GM21447 (cell line): ENCODE data around the gene FHIP1B.
A peak's percentile ranks its signal among the peaks of the same experiment; 100 is the strongest.

Source experiments
- ATAC-seq: cut with Tn5 transposase; IDR thresholded peaks from one replicate; pipeline ENCODE4 v1.9.1; 2021; ENCODE audit not compliant: unreplicated experiment

Gene FHIP1B

DNA sequence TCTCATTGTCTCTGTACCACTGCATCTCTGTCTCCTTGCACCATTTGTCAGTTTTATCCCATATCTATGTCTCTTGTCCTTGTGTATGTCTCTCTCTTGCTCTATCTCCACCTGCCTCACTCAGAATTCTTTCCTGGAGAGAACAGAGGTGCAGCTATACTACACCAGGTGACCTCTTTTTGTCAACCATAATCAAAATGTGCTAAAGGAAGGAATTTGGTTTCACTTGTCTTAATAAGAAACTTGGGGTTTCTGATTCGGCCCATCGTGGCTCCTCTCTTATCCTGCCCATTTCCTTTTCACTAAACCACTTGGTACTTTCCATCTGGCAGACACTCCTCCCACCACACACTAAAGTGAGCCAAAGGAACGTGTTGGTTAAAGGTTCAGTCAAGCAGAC is 31.1 kb downstream of the FHIP1B start:
- peak; percentile 75 for ATAC-seq

DNA sequence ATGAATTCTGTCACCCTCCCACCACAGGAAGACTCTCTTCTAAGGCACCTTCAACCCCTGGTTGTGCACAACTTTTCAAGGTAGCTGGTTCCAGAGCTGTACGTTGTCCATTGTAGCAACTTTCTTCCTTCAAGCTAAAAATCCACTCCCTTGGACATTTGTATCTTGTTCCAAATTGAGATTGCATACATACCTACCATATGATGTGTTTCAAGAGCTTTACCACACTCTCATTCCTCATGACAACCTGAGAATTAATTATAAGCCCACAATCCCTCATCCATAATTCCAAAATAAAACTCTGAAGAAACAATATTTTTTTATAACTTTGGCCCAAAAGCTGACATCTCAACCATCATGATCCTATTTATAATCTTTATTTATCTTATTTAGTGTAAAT is 32.4 kb downstream of the FHIP1B start:
- ATAC-seq, result no peak

DNA sequence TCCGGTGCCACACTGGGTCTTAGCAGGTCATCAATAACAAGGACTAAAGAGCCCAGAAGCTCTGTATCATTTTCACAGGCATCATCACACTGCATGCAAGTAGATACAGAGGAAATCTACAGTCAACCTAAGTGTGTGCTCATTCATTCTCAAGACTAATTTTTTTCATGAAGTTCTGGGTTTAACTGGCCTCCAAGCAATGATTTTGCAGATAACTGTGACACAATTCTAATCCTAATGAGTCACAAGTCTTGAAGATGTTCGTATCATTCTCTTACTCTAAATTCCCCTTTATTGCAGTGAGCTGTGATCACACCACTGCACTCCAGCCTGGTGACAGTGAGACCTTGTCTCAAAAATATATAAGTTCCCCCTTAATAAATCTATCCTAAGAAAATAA is 33.0 kb downstream of the FHIP1B start:
- no peak for ATAC-seq

- ATAC-seq, result no peak
These were observed 33.5 kb downstream of the FHIP1B start for GRCh38 chr11:6200975-6201374.

DNA sequence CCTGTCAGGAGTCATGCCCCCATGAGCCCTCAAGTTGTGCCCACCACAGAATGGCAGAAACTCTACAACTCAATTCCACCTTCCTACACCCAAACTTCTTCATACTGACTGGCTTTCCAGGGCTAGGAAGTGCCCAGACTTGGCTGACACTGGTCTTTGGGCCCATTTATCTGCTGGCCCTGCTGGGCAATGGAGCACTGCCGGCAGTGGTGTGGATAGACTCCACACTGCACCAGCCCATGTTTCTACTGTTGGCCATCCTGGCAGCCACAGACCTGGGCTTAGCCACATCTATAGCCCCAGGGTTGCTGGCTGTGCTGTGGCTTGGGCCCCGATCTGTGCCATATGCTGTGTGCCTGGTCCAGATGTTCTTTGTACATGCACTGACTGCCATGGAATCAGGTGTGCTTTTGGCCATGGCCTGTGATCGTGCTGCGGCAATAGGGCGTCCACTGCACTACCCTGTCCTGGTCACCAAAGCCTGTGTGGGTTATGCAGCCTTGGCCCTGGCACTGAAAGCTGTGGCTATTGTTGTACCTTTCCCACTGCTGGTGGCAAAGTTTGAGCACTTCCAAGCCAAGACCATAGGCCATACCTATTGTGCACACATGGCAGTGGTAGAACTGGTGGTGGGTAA is 35.1 kb downstream of the FHIP1B start, which contains the start of gene OR52W1:
OR52W1 (plus strand) TSS at position 51 of the 637 bp plus-strand sequence; CDS start at position 51, 0 bp downstream.
- no peak for ATAC-seq

- ATAC-seq, result no peak
These were observed 36.8 kb downstream of the FHIP1B start for GRCh38 chr11:6197466-6198200.

DNA sequence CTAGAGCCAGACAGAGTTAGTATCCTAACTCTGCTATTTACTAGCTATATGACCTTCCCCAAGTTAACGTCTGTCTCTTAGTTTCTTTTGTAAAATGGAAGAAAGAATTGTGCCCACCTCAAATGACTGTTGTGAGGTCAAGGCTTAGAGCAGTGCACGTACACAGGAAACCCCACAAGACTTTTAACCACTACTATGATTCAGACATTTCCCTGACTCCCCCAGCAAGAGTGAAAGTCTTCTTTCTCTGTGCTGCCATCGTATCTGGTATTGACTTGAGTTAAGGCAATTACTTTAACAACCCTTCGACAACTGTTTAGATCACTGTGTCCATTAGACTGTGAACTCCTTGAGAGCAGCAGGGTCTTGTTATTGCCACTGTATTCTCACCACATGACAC is 38.0 kb downstream of the FHIP1B start:
- no peak for ATAC-seq

DNA sequence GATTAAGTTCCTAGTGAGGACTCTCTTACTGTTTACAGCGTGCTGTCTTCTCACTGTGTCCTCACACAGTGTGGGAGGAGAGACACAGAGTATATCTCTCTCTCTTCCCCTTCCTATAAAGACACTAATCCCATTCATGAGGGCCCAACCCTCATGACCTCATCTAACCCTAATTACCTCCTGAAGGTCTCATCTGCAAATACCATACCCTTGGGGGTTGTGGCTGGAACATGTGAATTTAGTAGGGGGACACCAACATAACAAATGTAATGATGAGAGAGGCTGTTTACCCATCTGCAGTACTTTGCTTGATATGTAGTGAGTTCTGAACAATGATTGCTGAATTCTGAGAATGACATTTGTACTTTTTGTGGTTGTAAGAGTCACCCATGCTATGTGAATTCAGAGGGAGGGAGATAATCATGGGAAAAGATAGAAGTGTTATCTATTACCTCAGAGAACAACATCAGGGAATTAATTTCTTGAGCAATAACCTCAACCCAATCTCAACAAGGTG is 40.3 kb downstream of the FHIP1B start:
- no peak for ATAC-seq

DNA sequence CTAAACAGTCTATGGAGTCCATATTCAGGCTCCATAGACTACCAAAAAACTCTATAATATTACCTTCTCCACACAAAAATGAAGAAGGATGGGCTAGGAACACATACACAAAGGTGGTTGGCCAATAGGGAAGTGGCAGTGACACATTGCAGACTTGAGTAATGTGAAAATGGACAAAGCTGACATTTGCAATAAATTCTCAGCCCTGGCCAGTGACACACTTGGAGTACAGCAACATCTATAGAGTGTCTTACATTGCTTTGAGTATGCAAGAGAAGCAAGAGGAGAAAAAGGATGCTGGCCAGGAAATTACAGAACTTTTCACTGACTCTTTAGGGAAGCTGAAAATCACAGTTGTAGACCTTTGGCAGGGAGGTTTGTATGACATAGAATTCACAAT is 42.7 kb downstream of the FHIP1B start:
- ATAC-seq, result no peak

DNA sequence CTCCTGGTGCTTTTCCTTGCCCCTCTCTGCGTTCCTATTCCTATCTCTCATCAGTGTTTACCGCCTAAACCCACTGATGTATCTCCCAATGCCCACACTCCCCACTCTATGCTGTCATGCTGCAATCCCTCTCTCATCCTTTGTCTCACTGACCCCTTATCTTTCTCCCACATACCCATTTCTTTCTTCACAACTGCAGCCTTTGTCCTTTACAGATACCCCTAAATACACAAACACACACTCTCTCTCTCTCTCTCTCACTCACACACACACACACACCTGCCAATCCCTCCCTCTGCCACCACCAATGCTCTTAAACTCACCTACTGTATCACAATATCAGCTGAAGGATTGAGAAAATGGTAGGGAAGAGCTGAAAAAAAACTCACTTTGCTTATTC is 59.0 kb downstream of the FHIP1B start:
- no peak for ATAC-seq

DNA sequence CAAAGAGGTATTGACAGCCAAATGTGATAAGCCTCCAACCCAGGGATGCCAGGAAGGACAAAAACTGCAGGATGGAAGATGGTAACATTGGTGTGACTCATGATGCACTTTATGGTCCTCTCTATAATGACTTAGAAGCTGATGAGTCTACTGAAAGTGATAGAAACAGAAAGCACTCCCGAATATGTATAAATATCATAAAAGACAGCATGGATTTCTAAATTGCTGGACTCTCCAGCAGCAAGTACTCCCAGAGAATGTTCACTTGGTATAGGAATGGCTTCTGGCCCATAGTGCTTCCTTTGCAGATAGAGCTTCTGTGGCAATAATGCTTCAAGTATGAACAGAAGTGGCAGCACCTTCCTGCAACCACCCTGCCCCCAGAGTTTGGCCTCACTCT is 64.2 kb downstream of the FHIP1B start, which contains the start of gene OR52B2:
OR52B2 (minus strand) TSS at position 101 of the 400 bp plus-strand sequence; CDS start at position 101, 0 bp downstream.
- ATAC-seq, result no peak
